GM19397 (cell line): ENCODE results near the gene GAL3ST3.

Experiments used
- ATAC-seq: cut with Tn5 transposase; IDR thresholded peaks from one replicate; pipeline ENCODE4 v1.9.1; 2021; ENCODE audit warnings: mild to moderate bottlenecking, moderate library complexity; ENCODE audit not compliant: unreplicated experiment

GAL3ST3 gene

GRCh38 chr11:66069715-66070603, 21.0 kb upstream of the GAL3ST3 start, which contains the start of gene PACS1:
Gene PACS1 (plus strand): TSS chr11:66070272. CDS start chr11:66070487, 215 bp downstream.
- ATAC-seq = peak; percentile 60

- peak; percentile 6 for ATAC-seq
Observed at GRCh38 chr11:66068923-66069714, 20.2 kb upstream of the GAL3ST3 start.

- no peak for ATAC-seq
Observed at GRCh38 chr11:66068154-66068821, 19.3 kb upstream of the GAL3ST3 start.

GRCh38 chr11:66067640-66068039, 18.7 kb upstream of the GAL3ST3 start:
- ATAC-seq = no peak

GRCh38 chr11:66066751-66067150, 17.8 kb upstream of the GAL3ST3 start:
- ATAC-seq = no peak

GRCh38 chr11:66064571-66064970, 15.6 kb upstream of the GAL3ST3 start:
- ATAC-seq = no peak

- ATAC-seq = no peak
Observed at GRCh38 chr11:66063900-66064299, 14.9 kb upstream of the GAL3ST3 start.

GRCh38 chr11:66062408-66062807, 13.4 kb upstream of the GAL3ST3 start:
- ATAC-seq = no peak

- ATAC-seq = no peak
Observed at GRCh38 chr11:66061268-66061667, 12.3 kb upstream of the GAL3ST3 start.

- no peak for ATAC-seq
Observed at GRCh38 chr11:66059966-66060680, 11.2 kb upstream of the GAL3ST3 start.

GRCh38 chr11:66056501-66056900, 7.5 kb upstream of the GAL3ST3 start:
- no peak for ATAC-seq

- ATAC-seq = no peak
Observed at GRCh38 chr11:66055021-66055420, 6.1 kb upstream of the GAL3ST3 start.

- ATAC-seq = no peak
Observed at GRCh38 chr11:66052664-66052982, 3.7 kb upstream of the GAL3ST3 start.

- peak; percentile 93 for ATAC-seq
Observed at GRCh38 chr11:66051766-66052663, 3.1 kb upstream of the GAL3ST3 start, which contains the start of gene SF3B2. Gene SF3B2 (plus strand): TSS chr11:66052364. CDS start chr11:66052385, 21 bp downstream.

- no peak for ATAC-seq
Observed at GRCh38 chr11:66051371-66051765, 2.4 kb upstream of the GAL3ST3 start.

GRCh38 chr11:66050581-66051231, 1.7 kb upstream of the GAL3ST3 start:
- ATAC-seq = no peak

- ATAC-seq = no peak
Observed at GRCh38 chr11:66047541-66048365, 1.2 kb downstream of the GAL3ST3 start.

- ATAC-seq = no peak
Observed at GRCh38 chr11:66046901-66047300, 2.1 kb downstream of the GAL3ST3 start.
